ENCODE data around the gene CD44.
"Not testable (repeated sequence)": the region's sequence is repeated elsewhere in the genome, so short reads cannot be mapped to it uniquely, and the experiment has no call there.

The CD44 gene

DNA sequence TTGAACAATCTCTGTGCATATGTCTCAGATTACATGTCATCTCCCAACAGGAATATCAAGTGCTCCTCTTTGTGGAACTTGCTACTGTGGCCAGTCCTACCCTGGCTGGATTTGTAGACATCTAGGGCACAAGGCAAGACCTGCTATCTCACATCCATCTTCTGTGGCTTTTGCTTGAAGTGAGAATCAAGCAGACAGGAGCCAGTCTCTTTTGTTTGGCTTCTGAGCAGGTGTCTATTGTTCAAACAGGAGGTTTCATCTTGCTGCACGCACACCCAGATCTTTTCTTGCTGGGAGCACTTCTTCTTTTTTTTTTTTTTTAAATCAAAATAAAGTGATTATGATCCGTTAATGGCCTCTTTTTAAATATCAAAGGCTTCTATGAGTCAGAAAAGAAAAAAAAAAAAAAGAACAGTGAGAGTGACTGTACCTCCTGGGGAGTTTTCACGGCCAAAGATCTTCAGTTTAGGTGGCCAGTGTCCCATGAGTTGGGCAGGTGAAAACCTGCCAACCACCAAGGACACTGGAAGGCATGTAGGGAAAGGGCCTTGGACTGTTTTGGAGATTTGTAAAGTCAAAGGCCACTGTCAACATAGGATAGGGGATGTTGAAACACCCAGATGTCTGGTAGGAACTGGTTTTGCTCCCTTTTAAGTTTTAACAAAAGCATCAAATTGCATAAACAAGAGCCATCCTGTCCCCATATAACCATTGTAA is 78.1 kb downstream of the CD44 start:
- DNase-seq = no peak

DNA sequence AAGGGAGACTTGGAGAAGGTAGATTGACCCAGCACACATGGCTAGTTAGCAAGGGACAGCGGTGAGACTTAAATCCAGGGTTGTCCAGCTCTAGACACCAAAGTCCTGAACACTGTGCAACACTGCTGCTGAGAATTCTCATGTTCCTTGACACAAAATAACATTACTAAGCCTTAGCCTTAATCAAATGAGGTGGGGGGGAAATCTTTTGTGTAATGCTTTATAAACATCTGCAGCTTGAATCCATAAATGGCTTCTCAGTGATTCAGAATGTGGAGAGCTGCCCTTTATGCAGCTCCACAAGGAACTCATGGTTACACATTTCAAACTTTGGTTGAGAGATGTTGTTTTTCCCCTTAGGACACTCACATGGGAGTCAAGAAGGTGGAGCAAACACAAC is 80.0 kb downstream of the CD44 start:
- no peak for DNase-seq

DNA sequence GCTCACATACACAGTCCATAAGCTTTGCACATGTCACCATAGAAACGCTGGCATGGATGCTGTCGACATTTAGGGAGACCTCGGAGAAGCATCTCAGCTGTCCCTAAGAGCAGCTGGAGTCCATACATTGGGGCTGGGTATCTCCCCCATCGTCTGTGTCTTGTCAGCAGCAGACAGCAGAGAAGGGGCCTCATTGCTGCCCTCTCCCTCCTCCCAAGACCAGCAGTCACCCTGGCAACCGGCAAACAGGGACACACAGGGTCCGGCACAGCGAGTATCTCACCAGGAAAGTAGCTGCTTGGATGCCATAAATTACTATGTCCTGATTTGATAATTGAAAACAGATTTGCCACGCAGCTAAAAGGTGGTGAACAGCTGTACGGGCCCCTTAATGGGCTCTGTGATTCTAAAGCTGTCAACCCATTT is 84.4 kb downstream of the CD44 start:
- no peak for DNase-seq

DNA sequence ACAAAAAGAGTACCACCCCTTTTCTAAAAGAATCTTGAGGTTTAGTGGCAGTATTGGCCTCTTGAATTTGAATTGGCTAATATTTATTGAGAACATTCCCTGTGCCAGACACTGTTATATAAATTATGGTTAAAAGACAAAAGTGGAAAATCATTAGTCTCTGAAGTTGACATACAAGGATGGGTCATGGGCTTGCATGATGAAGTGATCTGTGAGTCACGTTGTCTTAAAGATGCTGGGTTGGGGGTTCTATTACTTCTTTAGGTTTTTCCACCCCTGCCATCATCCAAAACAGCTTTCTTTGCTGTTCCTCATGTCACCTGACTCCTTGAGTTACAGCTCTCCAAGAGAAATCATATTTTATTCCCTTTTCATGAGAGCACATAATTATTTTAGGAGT is 85.0 kb downstream of the CD44 start:
- DNase-seq = no peak

DNA sequence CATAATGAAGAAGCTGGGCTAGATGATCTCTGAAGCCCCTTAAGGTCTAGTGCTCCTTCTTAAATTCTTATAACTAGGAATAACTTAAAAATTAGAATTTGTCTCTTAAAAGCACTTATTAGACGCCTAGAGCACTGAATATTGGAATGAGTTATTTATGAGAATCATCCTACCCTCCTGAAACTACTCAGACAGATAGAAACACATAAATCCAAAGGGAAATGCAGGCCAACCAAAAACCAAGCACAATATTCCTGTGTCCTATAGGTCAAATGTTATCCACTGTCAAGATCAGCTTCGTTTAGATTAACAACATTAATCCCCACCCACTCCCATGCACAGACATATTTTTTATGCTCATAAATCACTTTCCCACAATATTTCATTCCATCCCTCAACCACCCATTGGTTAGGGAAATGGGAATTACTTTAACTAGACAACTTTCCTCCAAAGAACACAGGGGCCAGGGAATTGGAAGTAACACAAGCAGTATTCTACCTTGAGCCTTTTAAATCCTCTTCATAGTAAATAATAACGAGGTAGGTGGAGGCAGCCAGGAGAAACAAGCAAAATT is 87.1 kb downstream of the CD44 start:
- no peak for DNase-seq

DNA sequence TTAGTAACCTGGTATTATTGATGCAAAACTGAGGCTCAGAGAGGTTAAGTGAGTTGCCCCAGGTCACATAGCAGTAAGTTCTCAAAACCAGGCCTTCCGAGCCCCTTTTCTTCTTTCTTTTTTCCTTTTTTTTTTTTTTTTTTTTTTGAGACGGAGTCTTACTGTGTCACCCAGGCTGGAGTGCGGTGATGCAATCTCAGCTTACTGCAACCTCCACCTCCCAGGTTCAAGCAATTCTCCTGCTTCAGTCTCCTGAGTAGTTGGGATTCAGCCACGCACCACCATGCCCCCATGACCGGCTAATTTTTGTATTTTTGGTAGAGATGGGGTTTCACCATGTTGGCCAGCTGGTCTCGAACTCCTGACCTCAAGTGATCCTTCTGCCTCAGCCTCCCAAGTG is 87.8 kb downstream of the CD44 start:
- DNase-seq = not testable (repeated sequence)

DNA sequence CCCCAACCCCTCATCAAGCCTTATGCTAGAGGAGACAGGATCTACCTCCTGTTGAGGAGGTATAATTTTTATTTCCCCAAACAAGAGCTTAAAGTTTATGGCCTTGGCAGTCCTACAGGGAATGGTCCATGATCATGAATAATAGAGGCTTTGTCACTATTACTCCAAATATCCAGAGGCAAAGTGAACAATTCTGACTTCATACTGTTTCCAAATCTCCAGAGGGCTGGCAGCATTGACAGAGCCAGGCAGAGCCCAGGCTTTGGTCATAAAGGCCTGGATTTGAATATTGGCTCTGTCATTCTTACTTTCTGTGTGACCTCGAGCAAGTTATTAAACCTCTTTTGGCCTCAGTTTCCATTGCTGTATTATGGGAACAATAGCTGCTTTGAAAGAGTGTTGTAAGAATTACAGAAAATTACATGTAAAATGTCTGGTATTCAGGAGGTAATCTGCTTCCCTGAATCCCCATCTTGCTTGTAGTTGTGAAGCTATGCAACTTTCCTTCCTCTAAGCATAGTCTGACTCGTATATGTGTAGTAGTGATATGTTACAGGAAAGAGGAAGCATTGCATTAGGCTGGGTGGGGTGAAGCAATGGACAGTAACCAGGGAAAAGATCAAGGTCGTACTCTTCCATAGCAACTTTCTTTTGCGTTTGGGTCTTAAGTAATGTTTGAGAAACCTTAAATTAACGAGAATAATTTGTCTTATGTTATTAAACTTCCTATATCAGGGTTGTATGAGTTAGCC is 88.8 kb downstream of the CD44 start:
- DNase-seq = no peak

DNA sequence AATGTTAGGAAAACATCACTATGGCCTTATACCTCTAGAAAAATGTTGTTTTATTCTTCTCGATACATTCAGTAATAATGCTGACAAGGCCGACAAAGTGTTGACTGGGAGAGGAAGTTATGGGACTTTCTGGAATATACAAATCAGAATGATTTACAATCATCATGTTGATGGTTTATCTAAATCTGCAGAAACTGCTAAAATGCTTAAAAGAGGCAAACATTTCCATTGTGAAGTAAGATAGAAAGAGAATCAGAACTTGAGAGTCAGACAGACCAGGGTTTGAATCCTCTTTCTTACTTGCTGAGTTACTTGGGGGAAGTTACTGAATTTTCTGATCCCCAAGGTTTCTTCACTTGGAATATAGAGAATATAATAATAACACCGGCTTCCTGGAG is 89.4 kb downstream of the CD44 start:
- no peak for DNase-seq

DNA sequence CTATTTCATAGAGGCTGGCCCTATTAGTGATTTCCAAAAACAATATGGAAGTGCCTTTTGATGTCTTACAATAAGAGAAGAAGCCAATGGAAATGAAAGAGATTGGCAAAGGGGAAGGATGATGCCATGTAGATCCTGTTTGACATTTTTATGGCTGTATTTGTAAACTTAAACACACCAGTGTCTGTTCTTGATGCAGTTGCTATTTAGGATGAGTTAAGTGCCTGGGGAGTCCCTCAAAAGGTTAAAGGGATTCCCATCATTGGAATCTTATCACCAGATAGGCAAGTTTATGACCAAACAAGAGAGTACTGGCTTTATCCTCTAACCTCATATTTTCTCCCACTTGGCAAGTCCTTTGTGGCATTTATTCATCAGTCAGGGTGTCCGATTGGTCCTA is 91.4 kb downstream of the CD44 start:
- DNase-seq = no peak

DNA sequence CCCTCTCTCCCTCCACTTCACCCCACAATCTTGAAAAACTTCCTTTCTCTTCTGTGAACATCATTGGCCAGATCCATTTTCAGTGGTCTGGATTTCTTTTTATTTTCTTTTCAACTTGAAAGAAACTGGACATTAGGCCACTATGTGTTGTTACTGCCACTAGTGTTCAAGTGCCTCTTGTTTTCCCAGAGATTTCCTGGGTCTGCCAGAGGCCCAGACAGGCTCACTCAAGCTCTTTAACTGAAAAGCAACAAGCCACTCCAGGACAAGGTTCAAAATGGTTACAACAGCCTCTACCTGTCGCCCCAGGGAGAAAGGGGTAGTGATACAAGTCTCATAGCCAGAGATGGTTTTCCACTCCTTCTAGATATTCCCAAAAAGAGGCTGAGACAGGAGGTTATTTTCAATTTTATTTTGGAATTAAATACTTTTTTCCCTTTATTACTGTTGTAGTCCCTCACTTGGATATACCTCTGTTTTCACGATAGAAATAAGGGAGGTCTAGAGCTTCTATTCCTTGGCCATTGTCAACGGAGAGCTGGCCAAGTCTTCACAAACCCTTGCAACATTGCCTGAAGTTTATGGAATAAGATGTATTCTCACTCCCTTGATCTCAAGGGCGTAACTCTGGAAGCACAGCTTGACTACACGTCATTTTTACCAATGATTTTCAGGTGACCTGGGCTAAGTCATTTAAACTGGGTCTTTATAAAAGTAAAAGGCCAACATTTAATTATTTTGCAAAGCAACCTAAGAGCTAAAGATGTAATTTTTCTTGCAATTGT is 92.3 kb downstream of the CD44 start:
- DNase-seq = no peak

DNA sequence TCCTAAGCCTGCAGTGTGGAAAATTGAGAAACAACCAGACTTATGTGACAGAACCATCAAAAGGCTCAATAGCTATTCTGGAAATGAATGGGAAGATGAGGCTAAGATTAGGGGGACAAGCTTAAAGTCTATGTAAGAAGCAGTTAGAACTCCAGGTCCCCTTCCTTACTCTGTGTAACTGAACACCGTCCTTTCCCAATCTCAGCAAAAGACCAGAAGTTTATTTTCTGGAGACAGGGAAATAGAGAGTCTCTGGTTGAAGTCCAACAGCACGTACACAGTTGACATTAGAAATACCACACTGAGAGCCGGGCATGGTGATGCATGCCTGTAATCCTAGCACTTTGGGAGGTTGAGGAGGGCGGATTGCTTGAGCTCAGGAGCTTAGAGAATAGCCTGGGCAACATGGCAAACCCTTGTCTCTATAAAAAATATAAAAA is 93.9 kb downstream of the CD44 start:
- no peak for DNase-seq

DNA sequence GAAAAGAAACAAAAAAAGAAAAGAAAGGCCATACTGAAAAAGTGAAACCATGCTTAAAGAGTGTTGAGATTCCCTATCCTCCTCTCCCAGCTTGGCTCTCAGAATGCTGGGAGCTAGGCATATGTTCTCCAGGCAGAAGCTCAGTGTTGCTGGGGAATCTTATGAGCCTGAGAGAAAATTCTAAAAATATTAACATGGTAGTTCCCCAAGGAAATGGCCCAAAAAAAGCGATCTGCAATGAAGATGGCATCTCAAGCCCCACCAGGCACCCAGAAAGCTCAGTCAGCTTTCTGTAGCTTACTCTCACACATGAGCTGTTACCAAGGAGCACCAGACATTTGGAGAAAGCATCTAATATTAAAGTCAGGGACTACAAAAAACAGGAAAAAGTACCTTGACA is 94.5 kb downstream of the CD44 start:
- no peak for DNase-seq

DNA sequence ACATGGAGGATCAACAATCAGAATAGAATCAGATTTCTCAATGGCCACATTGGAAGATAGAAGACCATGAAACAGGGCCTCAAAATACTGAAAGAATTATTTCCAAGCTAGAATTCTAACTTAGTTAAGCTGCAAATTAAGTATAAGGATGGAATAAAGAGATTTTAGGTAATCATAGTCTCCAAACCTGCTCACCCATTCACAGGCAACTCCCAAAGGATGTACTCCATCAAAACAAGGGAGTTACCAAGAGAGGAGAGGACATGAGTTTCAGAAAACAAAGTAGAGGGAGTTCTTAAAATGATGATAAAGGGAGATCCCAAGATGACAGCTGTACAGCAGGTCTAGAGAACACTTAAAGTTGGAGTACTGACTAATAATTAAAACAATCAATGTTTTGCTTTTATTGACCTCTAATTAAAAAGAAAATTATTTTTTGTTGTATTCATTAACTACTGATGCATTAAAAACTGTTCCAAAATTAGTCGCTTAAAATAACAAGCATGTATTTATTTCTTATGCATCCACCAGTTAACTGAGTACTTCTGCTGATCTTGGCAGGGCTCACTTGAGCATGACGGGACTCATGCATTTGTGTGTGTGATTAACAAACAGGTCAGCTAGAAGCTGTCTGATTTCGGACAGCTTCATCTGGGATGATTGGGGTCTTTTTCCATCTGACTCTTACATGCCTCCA is 95.6 kb downstream of the CD44 start:
- no peak for DNase-seq

DNA sequence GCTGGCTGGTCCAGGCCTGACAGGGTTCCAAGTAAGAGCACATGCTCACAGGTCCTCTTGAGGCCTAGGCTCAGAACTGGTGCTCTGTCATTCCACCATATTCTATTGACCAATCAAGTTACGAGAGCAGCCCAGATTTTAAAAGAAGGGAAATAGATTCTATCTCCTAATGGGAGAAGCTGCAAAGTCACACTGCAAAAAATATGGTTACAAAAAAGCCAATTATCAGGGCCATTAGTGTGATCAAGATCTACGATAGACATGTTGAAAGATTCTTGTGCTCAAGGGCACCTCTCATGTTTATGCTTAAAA is 96.1 kb downstream of the CD44 start:
- DNase-seq = no peak

DNA sequence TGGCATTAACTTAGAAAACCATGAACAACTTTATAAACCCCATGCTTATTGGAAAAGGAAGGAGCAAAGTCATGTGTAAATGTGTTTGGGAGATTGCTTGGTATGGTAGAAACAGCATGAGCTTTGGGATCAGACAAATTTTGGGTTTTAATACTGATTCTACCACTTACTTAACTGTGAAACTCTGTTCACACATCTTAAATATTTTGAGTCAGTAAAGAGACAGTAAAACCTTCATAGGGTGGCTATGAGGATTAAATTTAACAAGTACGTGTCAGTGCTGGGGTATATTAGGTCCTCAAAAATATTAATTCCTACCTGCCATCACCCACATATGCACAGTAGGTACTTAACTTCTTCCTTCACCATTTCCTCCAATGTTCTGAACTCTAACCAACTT is 96.5 kb downstream of the CD44 start:
- no peak for DNase-seq

DNA sequence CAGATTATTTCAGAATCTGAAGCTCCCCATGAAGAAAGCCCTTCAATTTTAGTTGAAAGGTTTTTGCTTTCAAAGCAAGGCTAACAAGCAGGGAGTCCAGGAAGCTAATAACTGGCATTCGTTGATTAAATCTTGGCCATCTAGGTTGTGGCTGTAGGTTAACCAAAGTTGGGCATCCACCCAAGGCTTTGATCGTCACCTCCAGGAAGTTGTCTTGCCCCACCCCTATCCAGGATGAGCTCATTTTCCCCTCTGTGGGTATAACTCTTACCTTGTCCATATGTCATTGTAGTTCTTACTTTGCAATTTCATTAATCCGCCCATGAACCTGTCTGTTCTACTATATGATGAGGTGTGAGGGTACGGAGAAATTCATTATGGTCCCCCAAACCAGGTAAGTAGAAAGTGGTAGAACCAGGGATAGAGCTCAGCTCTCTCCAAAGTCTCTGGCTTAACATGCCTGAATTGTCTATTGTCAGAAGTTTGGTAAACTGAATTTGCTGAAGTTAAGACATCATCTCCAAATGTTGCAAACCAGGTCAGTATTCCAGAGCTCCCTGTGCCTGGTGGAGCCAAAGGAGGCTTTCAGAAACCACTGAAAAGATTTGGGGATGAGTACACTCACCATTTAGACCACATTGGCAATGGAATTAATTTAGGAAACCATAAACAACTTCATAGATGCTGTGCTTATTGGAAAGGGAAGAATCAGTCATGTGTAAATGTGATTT is 97.1 kb downstream of the CD44 start:
- no peak for DNase-seq

DNA sequence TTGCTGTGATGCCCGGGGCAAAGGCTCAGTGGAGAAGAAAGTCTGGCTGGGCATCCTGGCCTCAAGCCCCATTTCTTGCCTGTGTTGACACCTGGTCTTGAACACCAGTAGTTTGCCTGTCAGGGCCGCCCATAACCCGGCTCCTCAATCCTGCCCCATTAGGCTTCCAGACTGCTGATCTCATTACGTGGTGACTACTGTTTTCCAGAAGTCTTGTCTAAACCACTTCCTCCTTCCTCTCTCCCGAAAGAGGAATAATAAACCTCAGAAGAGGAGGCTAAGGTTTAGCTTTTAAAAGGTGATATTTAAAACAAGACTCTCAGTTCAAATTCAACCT is 97.7 kb downstream of the CD44 start:
- no peak for DNase-seq

DNA sequence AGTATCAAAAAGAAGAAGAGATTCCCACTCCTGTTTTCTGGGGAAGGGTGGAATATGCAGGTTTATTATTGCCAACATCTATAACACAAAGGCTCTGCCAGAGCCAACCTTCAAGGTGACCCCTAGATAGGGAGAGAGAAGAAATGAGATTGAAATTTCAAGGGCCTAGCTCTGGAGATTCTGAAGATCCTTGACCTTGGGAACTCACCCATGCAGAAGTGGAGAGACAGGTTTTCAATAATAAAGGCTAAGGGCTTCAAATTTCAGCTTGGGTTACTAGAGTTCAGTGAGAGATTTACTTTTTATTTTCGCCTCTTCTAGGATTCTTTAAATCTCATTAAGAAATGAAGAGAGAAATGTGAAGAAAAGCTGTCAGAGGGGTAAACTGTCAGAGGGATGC is 98.4 kb downstream of the CD44 start:
- no peak for DNase-seq

DNA sequence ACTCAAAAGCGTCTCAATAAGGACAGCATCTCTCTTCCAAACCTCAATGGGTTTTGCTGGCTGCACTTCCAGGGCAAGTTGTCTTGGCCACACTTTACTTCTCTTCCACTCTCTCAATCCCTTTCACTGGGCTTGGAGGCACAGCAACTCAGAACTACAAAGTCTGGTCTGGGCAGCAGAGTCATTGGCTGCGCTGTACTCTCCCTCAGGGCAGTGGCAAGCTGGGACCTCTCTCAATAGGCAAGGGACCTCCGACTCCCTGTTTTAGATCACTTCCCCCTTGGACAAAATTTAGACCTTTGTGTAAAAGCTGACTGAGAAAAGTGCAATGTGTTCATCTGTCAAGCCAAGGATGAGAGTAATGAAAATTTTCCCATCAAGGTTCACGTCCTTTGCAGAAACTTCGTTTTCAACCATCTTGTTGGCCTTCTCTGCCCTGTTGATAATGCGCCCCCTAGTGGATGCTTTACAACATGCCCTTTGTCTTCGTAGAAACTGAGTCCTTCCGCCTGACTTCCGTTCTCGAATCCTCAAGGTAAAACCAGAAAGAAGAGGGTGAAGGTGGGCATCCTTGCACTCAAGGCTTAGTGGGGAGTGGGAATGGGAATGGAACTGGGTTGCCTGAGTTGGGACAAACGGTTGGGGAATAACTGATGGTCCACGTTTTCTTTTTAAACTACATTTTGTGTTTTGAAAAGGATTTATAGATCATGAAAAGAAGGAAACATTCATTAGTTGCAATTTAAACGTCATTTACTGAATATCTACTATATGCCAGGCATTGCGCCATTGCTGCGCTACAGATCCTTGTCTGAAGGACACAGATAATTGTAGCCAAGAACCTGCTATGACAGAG is 99.1 kb downstream of the CD44 start:
- peak; percentile 32 for DNase-seq

DNA sequence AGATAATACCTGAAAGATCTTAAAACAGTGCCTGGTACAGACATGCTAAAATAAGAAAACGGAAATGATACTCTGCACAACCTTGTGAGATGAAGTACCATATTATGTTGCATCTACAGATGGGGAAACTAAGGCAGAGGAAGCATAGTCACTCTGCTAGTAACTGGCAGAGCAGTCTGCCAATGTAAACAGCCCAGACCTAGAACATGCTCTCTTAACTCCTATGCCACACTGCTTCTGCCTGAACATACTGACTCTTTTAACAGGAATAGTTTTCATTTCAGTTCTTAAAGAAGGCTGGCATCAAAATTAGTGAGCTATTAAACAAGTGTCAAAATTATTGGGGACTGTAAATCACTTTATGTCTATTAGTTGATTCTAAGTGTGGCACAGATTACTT is 99.9 kb downstream of the CD44 start:
- no peak for DNase-seq

DNA sequence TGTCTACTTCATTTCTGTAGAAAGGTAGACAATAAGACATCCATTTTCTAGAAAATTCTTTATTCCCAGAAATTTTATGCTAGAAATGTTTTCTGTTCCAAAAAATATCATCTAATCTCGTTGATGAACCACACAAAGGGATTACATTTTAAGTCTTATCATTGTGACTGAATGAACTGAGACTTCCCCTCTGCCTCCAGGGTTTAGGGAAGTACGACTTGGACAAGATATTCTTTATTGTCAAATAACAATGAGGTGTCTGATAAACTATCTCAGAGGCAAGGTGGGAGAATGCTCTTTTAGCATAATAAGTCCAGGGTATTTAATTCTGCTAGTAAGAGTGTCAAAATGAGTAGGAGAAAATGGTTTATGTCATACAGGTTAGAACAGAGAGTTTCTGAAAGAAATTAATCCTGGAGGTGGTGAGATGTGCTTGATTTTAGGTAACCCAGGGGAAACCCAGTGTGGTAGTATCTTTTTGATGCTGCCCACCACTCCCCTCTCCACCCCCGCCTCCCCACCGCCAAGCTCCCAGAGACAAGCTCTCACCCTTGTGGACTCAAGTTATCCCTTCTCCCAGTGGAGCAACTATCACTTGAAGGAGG is 100.6 kb downstream of the CD44 start:
- no peak for DNase-seq

Measured in NK-92 treated with Interleukin-12 subunit alpha and Interleukin-12 subunit beta, amount 100 ng/mL, for 24 hours (cell line).